HT1080 (cell line): ENCODE results near the gene LDB2. TPM values are rescaled to one million over a fixed set of nuclear protein-coding genes. Genes with fewer than 3 reads are reported as not detected.
A peak's percentile ranks its signal among the peaks of the same experiment; 100 is the strongest.

ENCODE experiments used
- DNase-seq: peaks from one replicate; pipeline ENCODE4 v3.0.0-alpha.2; 2015; ENCODE audit warnings: low read depth
- total RNA-seq: library from RNA; depleted of rRNA; stranded (reverse); fragments of >200 nt; shearing (Covaris generic); gene quantifications from 2 replicates; pipeline ENCODE4 v1.2.3, GENCODE V29; 2014

Gene LDB2
- total RNA-seq, 1 experiment from 2014 or later, result 3.5 TPM

DNA sequence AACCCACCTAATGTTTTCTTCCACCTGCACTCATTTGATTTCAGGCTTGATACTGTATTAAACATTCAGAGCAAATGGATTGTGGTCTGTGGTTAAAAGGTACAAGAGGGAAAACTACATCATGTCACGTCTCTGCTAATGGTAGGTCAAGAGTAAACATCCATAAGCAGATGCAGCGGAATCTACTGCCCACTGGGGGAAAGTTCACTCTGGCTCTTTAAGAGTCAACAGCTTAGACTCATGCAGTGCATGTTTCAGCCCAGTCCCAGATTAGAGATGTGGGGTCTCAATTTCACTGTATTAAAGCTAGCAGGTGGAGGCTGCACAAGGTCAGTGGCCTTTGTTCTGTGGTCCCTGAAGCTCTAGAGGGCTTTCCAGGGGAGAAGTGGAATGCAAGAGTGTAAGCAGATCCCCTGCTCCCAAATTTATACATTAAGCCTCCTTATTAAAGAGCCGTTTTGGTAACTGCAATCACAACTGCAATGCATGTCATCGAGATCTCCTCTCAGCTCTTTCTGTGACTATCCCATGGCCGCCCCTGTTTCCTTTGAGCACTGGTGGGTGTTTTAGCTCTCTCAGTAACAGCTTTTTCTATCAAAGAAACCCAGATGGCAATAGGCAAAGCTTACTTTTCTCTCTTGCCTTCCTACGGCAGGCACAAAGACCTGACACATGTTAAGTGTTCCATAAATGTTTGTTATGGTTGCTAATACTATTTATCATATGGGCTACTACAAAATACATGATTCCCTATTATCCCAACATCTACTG, 53.4 kb downstream of the LDB2 start:
- DNase-seq, result no peak

DNA sequence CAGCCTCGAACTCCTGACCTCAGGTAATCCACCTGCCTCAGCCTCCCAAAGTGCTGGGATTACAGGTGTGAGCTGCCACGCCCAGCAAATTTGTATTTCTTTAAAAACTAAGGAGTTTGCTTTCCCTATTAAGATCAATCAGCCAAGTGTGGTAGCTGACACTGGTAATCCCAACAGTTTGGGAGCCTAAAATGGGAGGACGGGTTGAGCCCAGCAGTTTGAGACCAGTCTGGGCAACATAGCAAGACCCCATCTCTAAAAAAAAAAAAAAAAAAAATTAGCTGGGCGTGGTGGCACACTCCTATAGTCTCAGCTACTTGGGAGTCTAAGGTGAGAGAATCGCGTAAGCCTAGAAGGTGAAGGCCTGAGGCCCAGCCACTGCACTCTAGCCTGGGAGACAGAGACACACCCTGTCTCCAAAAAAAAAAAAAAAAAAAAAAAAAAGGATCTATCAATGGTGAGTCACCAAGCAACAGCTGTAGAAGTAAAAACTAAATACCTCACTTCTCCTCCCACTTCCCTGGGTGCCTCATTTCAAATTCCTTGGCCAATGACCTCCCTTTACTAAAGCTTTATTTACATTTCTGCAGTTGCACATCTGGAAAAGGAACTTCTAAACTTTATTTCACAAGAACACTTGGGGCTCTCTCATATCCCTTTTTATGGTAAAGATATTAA, 54.5 kb downstream of the LDB2 start:
- peak; percentile 66 for DNase-seq

DNA sequence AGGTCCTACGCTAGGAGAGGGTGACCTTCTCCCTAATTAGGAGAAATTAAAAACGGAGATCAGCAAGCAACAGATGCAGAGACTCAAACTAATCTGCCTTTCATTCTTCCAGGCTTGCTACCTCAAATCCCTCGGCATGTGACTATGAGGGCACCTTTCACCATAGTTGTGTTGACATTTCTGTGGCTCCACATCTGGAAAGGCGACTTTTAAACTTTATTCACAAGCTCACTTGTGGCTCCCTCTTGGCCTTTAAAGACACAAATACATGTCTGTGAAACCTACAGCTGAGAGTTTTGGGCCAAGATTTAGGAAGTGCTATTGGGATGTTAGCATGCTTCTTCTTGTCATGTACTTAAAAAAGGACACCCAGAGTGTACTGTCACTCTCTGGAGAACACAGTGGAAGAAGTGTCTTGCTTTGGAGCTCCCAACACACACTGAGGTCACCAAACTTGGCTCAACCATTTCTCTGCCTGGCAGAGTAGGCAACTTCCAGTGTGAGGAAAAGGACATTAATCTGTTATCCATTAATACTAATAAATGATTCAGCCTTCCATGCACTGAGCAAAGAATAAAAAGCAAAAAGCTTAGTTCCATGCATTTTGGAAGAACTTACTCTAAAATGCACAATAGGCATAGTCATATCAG, 60.1 kb downstream of the LDB2 start:
- DNase-seq, result no peak

DNA sequence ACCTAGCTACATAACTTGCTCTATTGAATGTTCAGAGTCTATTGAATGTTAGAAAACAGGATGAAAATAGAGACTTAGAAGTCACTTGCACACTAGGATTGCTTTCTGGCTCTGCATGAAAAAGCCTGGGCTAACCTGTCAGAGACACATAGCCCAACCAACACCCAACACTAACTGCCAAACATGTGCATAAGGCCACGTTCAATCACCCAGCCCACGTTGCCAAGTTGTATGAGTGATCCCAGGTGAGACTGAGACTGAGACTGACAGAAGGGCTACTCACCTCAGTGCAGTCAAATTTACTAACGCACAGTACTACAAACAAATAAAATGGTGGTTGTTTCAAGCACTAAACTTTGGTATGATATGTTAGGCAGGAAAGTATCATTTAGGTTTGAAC, 61.0 kb downstream of the LDB2 start:
- no peak for DNase-seq

DNA sequence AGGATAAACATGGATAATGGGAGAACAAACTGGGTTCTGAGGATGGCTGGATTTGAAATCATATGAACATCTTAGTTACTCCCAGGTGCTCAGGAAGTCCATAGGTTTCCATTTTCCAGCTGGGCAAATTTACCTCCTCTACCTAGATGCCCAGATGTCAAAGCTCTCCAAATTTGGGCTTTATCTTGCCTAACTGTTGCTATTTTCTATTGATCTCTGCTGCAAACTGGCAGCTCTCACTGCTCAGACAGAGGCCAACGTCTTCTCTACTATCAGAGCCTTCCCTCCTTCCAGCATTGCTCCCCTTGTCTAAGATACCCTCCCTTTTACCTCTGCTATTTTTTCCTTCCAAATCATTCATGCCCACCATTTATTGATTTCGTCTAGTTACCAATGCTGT, 62.1 kb downstream of the LDB2 start:
- DNase-seq, result no peak

DNA sequence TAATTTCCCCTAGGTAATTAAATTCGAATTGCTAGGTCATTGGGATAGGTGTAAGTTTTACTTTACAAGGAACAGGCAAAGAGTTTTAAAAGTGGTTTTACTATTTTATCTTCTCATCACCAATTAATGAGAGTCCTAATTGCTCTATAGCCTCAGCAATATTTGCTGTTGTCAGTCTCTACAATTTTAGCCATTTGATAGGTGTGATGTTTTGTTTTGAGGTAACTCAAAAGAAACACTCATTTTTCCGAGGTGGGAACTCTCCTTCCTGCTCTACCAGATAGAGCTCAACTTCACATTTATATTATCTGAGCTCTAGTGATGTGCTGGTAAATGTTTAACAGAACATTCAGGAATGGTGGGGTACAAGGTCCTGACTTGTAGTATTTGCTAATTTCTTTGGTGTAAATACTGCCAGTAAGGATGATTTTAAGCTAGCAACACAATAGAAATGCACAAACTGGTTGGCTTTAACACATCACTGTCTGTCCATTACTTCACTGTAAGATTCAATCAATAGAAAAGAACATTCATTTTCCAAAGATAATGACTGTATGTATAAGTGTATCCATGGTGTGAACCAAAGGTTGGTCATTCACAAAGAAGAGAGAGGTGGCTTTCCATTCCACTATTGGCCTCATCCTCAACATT, 62.7 kb downstream of the LDB2 start:
- DNase-seq, result no peak

DNA sequence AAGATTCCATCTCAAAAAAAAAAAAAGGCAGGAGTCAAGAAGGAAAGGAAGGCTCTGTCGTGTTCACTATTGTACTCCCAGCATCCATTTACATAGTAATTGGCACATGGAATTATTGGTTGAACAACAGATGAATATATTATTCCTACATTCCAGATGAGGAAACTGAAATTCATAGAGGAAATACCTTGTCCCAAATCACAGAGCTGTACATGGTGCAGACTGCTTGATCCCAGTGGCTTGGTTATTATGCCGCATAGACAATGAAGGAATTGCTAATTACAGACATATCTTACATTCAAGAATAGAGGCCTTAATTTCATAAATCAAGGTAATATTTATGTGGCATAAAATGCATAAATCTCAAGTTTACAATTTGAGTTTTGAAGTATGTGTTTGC, 63.6 kb downstream of the LDB2 start:
- no peak for DNase-seq

DNA sequence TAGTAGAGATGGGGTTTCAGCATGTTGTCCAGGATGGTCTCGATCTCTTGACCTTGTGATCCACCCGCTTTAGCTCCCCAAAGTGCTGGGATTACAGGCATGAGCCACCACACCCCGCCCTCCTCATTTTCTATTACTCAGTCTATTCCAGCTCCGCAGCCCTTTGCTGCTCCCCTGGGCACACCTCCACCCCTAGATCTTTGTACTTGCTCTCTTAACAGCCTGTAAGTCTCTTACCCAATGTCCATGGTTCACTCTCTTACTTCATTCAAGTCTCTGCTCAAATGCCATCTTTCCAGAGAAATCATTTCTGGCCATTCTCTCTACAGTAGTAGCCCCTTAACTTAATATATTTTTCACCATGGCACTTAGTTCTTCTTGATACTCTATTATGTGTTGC, 64.7 kb downstream of the LDB2 start:
- DNase-seq, result no peak

DNA sequence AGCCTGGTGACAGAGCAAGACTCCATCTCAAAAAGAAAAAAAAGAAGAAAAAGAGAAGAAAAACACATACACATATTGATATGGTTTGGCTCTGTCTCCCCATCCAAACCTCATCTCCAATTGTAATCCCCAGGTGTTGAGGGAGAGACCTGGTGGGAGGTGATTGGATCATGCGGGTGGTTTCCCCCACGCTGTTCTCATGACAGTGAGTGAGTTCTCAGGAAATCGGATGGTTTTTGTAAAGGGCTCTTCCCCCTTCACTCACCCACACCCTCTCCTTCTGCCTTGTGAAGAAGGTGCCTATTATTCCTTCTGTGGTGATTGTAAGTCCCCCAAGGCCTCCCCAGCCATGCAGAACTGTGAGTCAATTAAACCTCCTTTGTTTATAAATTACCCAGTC, 68.4 kb downstream of the LDB2 start:
- no peak for DNase-seq

DNA sequence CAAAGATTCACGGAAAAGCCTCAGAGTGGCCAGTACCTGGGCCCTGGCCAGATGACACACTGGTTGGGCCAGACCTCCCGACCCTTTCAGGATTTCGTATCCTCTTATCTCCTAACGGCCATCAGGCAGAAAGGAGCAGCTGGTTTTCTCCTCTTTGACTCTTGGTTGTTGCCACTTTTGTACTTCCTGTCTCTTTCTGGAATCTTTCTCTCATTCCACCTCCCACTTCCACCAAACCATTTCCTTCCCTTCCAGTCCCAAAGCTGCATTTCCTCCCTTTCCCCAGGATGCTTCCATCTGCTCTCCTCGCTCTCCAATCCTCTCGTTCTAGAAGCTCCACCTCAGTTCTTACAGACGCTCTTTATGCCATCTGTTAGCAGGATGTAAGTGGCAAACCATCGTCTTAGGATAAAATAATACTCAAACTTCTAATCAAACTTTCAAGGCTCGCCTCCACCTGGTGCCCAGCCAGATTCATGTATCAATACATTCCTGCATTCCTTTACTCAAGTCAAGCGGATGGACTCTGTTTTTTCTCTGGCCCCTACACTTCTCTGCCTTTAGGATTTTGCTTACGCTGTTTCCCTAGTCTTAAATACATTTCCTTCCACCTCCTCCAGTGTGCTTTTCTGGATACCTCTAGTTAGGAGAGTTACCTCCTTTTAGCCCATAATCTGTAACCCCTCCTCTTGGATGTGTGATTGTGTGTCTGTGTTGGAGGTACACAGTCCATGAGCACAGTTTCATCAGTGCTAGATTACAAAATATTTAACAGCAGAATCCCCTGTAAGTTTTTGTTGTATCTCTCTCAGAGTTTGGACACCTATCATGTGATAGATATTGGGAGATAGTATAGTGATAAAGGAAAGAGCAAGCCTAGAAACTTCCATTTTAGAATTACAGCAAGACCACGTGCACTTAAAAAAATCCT, 70.4 kb downstream of the LDB2 start:
- no peak for DNase-seq

DNA sequence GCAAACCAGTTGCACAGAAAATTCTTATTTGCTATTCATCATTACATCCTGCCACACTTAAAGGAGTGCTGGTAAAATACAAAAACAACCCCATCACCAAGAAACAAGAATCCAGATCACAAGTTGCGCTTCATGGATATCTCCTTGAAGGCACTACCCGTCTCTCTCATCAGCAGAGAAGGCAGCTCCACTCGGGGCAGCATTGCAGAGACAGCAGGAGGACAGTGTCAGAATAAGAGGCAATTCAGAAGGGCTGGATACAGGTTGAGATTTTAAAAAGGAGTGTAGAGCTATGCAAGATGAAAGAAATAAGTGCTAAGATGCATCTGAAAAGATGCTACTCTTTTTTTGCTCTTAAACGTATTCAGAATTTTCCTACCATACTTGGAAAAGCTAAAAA, 71.4 kb downstream of the LDB2 start:
- no peak for DNase-seq

DNA sequence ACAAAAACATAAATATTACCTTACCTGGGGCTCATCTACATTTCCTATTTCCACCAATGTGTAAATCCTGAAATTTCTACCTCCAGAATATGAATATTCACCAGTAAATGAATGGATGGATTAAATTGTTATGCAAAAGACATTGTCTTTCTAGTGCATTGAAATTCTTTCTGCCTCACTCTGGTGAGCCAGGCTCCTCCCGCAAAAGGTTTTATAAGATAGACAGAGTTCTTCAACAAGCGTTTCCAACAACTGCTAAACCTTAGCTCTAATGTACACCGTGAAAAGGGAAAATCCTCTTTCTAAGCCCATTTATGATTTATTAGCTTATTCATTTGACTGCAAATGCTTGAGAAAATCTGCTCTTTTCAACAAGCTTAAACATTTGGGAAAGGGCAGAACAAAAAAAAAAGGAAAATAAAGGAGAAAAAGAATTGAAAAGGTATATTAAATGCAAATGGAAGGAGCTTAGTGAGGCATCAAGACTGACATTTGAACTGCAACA, 72.0 kb downstream of the LDB2 start:
- no peak for DNase-seq

DNA sequence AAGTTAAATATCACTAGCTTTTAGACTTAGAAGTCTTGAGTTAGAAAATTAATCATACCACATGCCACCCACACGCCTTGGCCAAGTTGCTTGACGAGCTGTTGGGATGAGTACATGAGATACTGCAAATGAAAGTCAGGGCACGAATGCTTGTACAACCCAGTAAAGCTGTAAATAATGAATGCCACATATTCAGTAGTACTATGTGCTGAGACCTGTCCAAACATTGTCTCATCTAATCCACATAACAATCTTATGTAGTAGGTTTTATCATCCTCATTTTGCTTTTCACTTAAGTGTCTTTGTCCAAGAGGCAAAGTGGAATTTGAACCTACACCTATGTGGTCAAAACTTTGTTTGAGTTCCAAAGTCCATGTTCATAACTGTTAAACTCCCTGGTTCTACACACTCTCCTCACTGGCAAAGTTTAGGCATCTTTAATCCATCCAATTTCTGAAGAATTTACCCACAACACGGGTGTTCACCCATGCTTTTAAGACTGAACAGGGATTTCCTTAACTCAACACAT, 74.1 kb downstream of the LDB2 start:
- no peak for DNase-seq

DNA sequence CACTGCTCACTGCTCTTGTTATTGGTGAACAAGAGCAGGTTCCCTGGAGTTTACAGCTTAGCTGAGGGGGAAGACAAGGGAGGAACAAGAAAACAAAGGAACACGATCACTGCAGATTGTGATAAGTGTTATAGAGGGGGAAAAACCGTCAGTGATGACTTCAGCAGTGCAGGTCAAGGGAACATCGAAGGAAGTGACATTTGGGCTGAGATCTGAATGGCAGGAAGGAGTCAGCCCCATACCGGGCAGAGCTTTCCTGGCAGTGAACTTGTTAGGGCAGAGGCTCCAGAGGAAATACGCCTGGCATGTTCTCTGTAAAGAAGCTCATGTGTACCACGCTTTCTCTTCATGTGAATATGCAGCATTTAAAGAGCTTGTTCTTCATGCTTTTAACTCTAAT, 78.1 kb downstream of the LDB2 start:
- peak; percentile 5 for DNase-seq

DNA sequence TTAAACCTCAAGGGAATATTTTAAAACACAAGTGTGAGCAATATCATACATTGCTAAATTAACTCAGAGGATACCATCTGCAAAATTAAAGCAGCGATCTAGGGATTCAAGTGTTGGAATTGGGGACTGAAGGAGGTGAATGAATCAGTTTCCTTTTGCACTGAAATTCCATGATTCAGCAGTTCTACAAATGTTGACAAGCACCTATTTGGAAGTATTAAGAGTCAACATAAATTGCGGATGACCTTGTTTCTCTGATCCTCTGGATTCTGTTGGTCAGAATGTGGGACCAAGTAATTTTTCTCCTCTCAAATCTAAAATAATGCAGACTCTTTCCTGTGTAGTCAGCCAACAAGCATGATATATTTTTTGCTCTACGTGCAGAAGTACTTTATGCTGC, 78.8 kb downstream of the LDB2 start:
- no peak for DNase-seq

DNA sequence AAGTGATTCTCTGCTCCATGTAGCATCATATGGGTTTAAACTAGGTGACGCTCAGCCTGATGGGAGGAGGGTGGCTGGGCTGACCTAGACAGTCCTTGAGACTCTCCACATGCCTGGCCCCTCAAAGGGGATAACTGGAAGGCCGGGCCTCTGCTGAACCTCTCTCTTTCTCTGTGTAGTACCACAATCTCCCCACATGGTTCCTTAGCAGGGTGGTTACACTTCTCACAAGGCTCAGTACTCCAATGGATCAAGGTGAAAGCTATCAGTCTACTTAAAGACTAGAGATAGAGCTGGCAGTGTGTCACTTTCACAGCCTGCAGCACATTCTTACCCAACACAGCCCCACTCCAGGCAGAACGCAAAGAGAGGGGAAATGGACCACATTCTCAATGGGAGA, 80.4 kb downstream of the LDB2 start:
- DNase-seq, result no peak

DNA sequence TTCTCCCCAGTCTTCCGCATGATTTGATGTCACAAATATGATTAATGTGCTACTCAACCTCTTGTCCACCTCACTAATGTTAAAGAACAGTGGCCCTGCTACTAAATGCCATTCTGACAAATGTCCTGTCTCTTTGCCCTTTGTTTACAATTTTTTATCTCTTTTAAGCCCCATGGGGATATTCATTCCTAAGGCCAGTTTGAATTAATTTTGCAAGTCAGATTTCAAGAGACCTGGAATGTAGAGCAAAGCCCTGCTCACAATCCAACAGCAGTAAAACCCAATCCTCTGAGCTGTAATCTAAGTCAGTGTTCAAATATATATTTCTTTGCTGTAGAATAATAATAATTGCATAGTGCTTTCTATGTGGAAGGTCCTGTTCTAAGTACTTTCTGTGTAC, 81.2 kb downstream of the LDB2 start:
- DNase-seq, result no peak

DNA sequence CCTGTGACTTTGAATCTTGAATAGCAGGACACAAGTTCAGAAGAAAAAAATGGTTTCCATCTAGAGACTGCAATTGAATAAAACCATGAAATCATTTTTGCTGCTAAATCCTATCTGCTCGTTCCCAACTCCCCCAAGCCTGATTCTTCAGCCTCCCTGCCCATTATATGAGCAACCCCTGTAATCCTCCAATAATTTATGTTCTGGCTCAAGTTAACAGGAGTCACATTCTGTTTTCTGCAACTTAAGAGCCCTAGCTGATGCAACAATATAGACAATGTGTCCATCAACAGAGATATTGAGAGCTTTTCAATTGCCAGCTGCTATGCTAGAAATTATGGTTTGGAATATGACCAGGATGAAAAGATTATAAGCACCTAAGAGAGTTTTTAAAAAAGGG, 84.1 kb downstream of the LDB2 start:
- DNase-seq, result no peak

DNA sequence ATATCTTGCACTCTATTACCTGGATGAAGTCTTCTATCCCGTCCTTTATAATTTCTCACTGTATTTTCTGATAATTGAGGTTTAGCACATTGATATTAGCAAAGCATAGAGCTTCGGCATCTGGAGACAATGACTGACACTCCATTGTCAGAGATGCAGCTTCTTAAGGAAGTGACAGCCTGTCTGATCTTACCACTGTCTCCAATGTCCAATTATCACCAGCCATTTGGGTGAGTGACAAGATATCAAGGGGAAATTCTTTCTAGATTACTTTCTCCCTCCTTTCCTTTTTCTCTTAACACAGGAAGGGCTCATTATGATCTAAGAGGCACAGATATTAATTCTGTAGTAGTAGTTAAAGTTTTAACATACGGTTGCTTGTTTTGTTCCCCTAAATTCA, 86.4 kb downstream of the LDB2 start:
- no peak for DNase-seq

DNA sequence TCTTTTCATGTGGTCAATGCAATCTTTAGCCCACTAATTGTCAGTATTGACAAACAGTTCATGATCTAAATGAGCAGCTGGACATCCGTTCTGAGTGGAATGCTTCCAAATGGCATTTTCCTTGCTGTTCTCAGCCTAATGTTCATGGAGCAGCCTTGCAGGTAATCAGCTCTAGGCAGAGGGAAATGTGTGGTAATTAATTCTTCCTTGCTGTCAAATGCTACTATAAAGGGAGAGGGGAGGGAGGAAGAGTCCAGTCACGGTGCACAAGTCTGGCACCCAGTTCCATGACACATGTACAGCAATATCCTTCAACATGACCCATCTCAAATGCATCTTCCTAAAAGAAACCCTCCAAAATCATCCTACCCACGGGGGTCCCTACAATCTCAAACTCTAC, 88.5 kb downstream of the LDB2 start:
- no peak for DNase-seq

DNA sequence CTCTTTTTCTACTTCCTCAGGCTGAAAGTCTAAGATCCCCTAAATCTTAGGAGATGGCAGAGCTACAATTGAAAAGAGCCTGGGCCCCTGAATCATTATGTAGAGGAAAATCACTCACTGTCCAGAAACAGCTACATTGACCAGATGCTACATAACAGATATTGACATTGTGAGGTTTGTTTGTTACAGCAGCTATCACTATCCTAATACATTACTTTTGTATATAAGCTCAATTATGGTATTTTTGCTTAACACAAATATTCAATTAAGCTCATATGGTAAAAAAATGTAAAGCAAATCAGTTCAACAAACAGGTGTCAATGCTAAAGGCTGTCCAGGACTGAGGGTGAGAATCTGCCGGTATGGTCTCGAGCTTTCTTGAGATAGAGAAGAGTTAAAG, 89.4 kb downstream of the LDB2 start:
- DNase-seq, result no peak
